Endothelial cell of umbilical vein (primary cell): Measurements from ENCODE around the gene NAT16. TPM values are rescaled to one million over a fixed set of nuclear protein-coding genes. Genes with fewer than 3 reads are reported as not detected.

Experiments
- BruUV-seq: library from RNA; stranded (reverse); fragments of 400-500 nt; replicated peaks from 2 replicates; lab custom pipeline; 2021; lab: Mats Ljungman, UMichigan
- CTCF ChIA-PET: fragments of 300-600, 350-600 bp; sonication (Branson Sonifier 250); formaldehyde crosslinking; loops from one replicate; lab custom pipeline; 2021; ENCODE audit warnings: antibody characterized with exemption, inconsistent platforms; lab: Charles Lee
- POLR2A ChIA-PET: fragments of 300-600, 350-600 bp; sonication (Branson Sonifier 250); formaldehyde crosslinking; loops from one replicate; lab custom pipeline; 2021; ENCODE audit warnings: antibody characterized with exemption, inconsistent platforms; lab: Charles Lee
- DNase-seq: peaks from one replicate; pipeline ENCODE4 v3.0.0-alpha.2; 2011; ENCODE audit warnings: low read depth, low spot score
- FAIRE-seq: peaks from 2 replicates; lab custom pipeline; 2011; peaks lifted over from hg19 to GRCh38; lab: Jason Lieb, UNC
- H2AFZ ChIP-seq: 2 replicates; pipeline ENCODE4 v1.6.0; 2012; ENCODE audit warnings: low read depth, low read length, control low read depth, inconsistent platforms
- H3K27ac ChIP-seq: 2 replicates; pipeline ENCODE4 v1.5.1; 2011; ENCODE audit warnings: low read depth, mild to moderate bottlenecking, control low read depth, low read length, moderate library complexity; ENCODE audit not compliant: insufficient read depth
- H3K27me3 ChIP-seq, 2 experiments: 2 replicates each; pipeline versions ENCODE4 v1.6.0 to v1.6.1; 2011; ENCODE audit warnings: low read length in 2 of 2, mixed read lengths in 1 of 2; ENCODE audit not compliant: control insufficient read depth in 2 of 2, insufficient read depth in 2 of 2
- H3K36me3 ChIP-seq, 2 experiments: 2 replicates in 1 of 2; 3 replicates in 1 of 2; pipeline ENCODE4 v1.5.1; 2011; ENCODE audit warnings: low read length in 2 of 2, mild to moderate bottlenecking in 1 of 2, moderate library complexity in 1 of 2; ENCODE audit not compliant: control insufficient read depth in 2 of 2, insufficient read depth in 2 of 2; ENCODE audit errors: extremely low read depth in 1 of 2
- H3K4me1 ChIP-seq: 3 replicates; pipeline ENCODE4 v1.5.1; 2011; ENCODE audit warnings: mild to moderate bottlenecking, low read length; ENCODE audit not compliant: control insufficient read depth, insufficient read depth; ENCODE audit errors: extremely low read depth
- H3K4me2 ChIP-seq: 2 replicates; pipeline ENCODE4 v1.6.1; 2011; ENCODE audit warnings: low read length, control low read depth, mixed read lengths; ENCODE audit not compliant: insufficient read depth
- H3K4me3 ChIP-seq, 3 experiments: fragments of 200-600 bp in 1 of 3; sonication (generic), shearing (Covaris generic) in 1 of 3; replicated peaks in 1 of 3; 2 replicates each; pipeline ENCODE4 v1.5.1; 2011 to 2016; ENCODE audit warnings: control low read depth in 3 of 3, low read length in 3 of 3, mild to moderate bottlenecking in 2 of 3, inconsistent platforms in 1 of 3, low read depth in 1 of 3, moderate library complexity in 1 of 3; ENCODE audit not compliant: insufficient read depth in 1 of 3
- H3K79me2 ChIP-seq: 2 replicates; pipeline ENCODE4 v1.6.0; 2012; ENCODE audit warnings: low read length, inconsistent platforms; ENCODE audit not compliant: control insufficient read depth, insufficient read depth
- H3K9ac ChIP-seq: replicated peaks from 2 replicates; pipeline ENCODE3; 2011; ENCODE audit warnings: low read length, control low read depth; ENCODE audit not compliant: insufficient read depth; ENCODE audit errors: extremely low read depth
- H3K9me1 ChIP-seq: replicated peaks from 3 replicates; pipeline ENCODE4 v1.6.0; 2011; ENCODE audit warnings: mild to moderate bottlenecking, low read length; ENCODE audit not compliant: control insufficient read depth, insufficient read depth; ENCODE audit errors: extremely low read depth
- H3K9me3 ChIP-seq: replicated peaks from 2 replicates; pipeline ENCODE4 v1.5.1; 2012; ENCODE audit warnings: low read length, inconsistent platforms; ENCODE audit not compliant: control insufficient read depth, insufficient read depth
- H4K20me1 ChIP-seq: replicated peaks from 2 replicates; pipeline ENCODE3; 2011; ENCODE audit warnings: mild to moderate bottlenecking, low read length; ENCODE audit not compliant: control insufficient read depth, insufficient read depth; ENCODE audit errors: extremely low read depth
- EZH2 ChIP-seq: IDR thresholded peaks from 2 replicates; pipeline ENCODE4 v1.6.1; 2012; ENCODE audit warnings: borderline replicate concordance, low read depth, mild to moderate bottlenecking, moderate library complexity, low read length, inconsistent platforms; ENCODE audit not compliant: severe bottlenecking
- FOS ChIP-seq: IDR thresholded peaks from 2 replicates; pipeline ENCODE4 v1.6.1; 2011; ENCODE audit warnings: mild to moderate bottlenecking, low read length, moderate library complexity, borderline replicate concordance; ENCODE audit not compliant: insufficient read depth
- GATA2 ChIP-seq: IDR thresholded peaks from 2 replicates; pipeline ENCODE4 v1.7.0; 2011; ENCODE audit warnings: low read depth, mild to moderate bottlenecking, moderate library complexity, mixed read lengths, low read length; ENCODE audit not compliant: insufficient read length, insufficient read depth
- JUN ChIP-seq: IDR thresholded peaks from 2 replicates; pipeline ENCODE4 v1.6.1; 2011; ENCODE audit warnings: borderline replicate concordance, low read depth; ENCODE audit not compliant: insufficient read length, insufficient read depth
- MYC ChIP-seq: IDR thresholded peaks from one replicate; pipeline ENCODE4 v1.6.1; 2011; ENCODE audit warnings: mild to moderate bottlenecking, low read depth, low read length
- POLR2A ChIP-seq: IDR thresholded peaks from 2 replicates; pipeline ENCODE4 v1.6.1; 2012; ENCODE audit warnings: low read depth, mild to moderate bottlenecking, control low read depth, low read length
- POLR2AphosphoS5 ChIP-seq: IDR thresholded peaks from 2 replicates; pipeline ENCODE4 v1.6.1; 2012; ENCODE audit warnings: low read depth, mild to moderate bottlenecking, control low read depth, low read length, moderate library complexity; ENCODE audit not compliant: insufficient read depth
- dilution Hi-C: fragments of 300-500 bp; cut with MboI; formaldehyde crosslinking; loops from one replicate; pipeline ENCODE4 v1.15.0; 2019; ENCODE audit warnings: low sequenced_read_pairs; ENCODE audit not compliant: extremely low pct_ligation_motif_present
- intact Hi-C: fragments of 100-400 bp; cut with micrococcal nuclease; formaldehyde crosslinking; loops from one replicate; pipeline ENCODE4 v1.10.0; 2022
- polyA plus RNA-seq, 4 experiments: library from polyadenylated mRNA; depleted of rRNA in 3 of 4; stranded (reverse) in 3 of 4; unstranded in 1 of 4; fragments of >200 nt; gene quantifications; 2 replicates each; pipeline versions ENCODE4 v1.2.1 to v1.2.3, GENCODE V29; 2011 to 2012; ENCODE audit warnings: missing spikeins in 1 of 4
- total RNA-seq: library from RNA; stranded (reverse); gene quantifications from 2 replicates; pipeline ENCODE4 v1.2.3, GENCODE V29; 2021
- TF ChIP-seq, protein P1 (sequence below), 2 donors: IDR thresholded peaks; 1 replicate in 1 of 2; 2 replicates in 1 of 2; pipeline ENCODE4 v1.5.1; 2011; ENCODE audit warnings: low read length in 2 of 2, mild to moderate bottlenecking in 2 of 2, moderate library complexity in 2 of 2, control low read depth in 1 of 2, inconsistent platforms in 1 of 2, low read depth in 1 of 2; ENCODE audit not compliant: insufficient read depth in 1 of 2; ENCODE audit errors: extremely low read depth in 1 of 2
- TF ChIP-seq, protein P2 (sequence below): IDR thresholded peaks from 2 replicates; pipeline ENCODE4 v1.6.1; 2011; ENCODE audit not compliant: insufficient read depth, insufficient read length

Gene NAT16
- total and polyA plus RNA-seq, 2 donors (not counting 3 experiments of a cell fraction or from before 2014, with no cell fraction given): not detected

DNA sequence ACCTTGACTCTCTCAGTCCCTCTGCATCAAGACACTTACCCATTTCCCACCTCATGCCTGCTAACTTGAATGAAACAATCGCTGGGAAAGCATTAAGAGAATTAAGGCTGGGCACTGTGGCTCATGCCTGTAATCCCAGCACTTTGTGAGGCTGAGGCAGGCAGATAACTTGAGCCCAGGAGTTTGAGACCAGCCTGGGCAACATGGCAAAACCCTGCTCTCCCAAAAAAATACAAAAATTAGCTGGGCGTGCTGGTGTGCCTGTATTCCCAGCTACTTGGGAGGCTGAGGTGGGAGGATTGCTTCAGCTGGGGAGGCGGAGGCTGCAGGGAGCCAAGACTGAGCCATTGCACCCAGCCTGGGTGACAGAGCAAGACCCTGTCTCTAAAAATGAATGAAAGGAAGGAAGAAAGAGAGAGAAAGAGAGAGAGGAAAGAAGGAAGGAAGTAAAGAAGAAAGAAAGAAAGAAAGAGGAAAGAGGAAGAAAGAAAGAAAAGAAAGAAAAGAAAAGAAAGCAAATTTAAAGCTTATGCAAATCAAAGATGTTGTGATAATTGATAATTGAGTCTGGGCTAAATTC, 52.5 kb downstream of the NAT16 start:
- intact Hi-C loops (loop anchor here (10.0 kb wide), 1 partner anchor 1023 kb away; the partner anchor contains the start of genes AP4M1 and MCM7), dilution Hi-C loops (no loop called here)
- no peaks in the 10 kb centered on the region for H3K9me1 ChIP-seq
- TSS peak; percentile 69 for BruUV-seq
- POLR2A ChIA-PET: interaction anchor here (0.9 to 6.3 kb wide), 9 partner anchors 8 to 238 kb away, joined by 3 to 132 read pairs (median 27); partner anchors contain the start of genes TRIM56 and UFSP1
- H2AFZ ChIP-seq: no peak overlapping the region
- no peaks in the 10 kb centered on the region for H4K20me1 ChIP-seq
- TF ChIP-seq, protein P1, sequence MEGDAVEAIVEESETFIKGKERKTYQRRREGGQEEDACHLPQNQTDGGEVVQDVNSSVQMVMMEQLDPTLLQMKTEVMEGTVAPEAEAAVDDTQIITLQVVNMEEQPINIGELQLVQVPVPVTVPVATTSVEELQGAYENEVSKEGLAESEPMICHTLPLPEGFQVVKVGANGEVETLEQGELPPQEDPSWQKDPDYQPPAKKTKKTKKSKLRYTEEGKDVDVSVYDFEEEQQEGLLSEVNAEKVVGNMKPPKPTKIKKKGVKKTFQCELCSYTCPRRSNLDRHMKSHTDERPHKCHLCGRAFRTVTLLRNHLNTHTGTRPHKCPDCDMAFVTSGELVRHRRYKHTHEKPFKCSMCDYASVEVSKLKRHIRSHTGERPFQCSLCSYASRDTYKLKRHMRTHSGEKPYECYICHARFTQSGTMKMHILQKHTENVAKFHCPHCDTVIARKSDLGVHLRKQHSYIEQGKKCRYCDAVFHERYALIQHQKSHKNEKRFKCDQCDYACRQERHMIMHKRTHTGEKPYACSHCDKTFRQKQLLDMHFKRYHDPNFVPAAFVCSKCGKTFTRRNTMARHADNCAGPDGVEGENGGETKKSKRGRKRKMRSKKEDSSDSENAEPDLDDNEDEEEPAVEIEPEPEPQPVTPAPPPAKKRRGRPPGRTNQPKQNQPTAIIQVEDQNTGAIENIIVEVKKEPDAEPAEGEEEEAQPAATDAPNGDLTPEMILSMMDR (IDR thresholded peaks at IDR 0.05; ENCODE audit: extremely low read depth in 1 of 2, insufficient read depth in 1 of 2, low read depth in 1 of 2, low read length in 2 of 2): no peak
- TF ChIP-seq POLR2AphosphoS5 (no peak), FOS (no peak), MYC (no peak), EZH2 (no peak), POLR2A (no peak), JUN (no peak), GATA2 (no peak)
- TF ChIP-seq, protein P2, sequence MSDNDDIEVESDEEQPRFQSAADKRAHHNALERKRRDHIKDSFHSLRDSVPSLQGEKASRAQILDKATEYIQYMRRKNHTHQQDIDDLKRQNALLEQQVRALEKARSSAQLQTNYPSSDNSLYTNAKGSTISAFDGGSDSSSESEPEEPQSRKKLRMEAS: no peak
- H3K27me3 ChIP-seq: no peaks in the 10 kb centered on the region
- H3K4me1 ChIP-seq: peaks cover 57% of the 10 kb centered on the region
- DNase-seq (no peak), FAIRE-seq (no peak)
- no peaks in the 10 kb centered on the region for H3K9me3 ChIP-seq
- H3K27ac ChIP-seq: peak overlapping the region; percentile 83
- H3K4me2 ChIP-seq: peak overlapping the region; percentile 84
- H3K4me3 ChIP-seq: peak overlapping the region; percentile 87 to 98 (median 88)
- H3K9ac ChIP-seq: peak overlapping the region; percentile 100
- H3K36me3 ChIP-seq: peaks cover 25 to 29% of the 10 kb centered on the region in 2 experiments
- H3K79me2 ChIP-seq: peaks cover 57% of the 10 kb centered on the region
- CTCF ChIA-PET: interaction anchor here (0.6 to 3.9 kb wide), 7 partner anchors 10 to 192 kb away, joined by 3 to 41 read pairs (median 11); no protein-coding TSS in a partner anchor
